ENCODE results near the gene CCNF.

Gene CCNF

DNA sequence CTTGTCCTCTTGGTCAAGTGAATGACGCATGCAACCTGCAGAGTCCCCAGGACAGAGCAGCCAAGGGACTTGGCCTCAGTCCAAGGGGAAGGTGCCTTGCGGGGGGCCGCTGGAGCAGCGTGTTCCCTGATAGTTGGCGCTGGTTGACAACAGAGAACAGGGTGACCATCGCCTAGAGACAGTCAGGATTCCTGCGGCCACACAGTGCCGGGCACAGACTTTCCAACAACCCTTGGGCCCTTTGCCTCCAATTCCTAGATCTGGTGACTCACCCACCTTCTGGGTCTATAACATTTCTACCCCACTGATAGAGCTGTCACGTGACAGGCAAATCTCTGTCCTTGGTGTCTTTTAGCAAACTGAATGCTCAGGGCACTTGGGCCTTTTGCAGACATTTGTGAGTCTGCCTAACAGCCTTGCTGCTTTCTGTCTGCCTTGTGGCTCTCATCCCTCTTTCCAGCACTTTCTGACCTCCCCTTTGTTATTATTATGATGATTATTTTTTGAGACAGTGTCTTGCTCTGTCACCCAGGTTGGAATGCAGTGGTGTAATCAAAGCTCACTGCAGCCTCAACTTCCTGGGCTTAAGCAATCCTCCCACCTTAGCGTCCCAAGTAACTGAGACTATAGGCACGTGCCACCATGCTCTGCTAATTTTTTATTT is 18.8 kb downstream of the CCNF start:
- no peak for TF ChIP-seq REST (IDR thresholded peaks at IDR 0.05; ENCODE audit: low read depth)
- no peak for TF ChIP-seq FOXM1 (IDR thresholded peaks at IDR 0.05; ENCODE audit: borderline replicate concordance, low read depth)
- no peak for TF ChIP-seq RAD21 (IDR thresholded peaks at IDR 0.05; ENCODE audit: low read depth)

DNA sequence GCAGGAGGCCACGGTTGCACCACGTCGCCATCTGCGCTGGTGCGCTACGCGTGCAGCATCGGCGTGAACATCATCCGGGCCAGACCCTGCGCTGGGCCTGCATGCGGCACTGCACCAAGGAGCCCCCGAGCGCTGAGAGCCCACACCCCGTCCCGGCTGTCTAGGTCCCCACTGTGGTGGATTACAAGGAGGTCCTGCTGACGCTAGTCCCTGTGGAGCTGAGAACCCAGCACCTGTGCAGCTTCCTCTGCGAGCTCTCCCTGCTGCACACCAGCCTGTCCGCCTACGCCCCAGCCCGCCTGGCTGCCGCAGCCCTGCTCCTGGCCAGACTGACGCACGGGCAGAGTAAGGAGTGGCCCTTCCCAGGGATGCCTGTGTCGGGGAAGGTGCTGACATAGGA is 19.9 kb downstream of the CCNF start:
- TF ChIP-seq CEBPB (IDR thresholded peaks at IDR 0.05), result no peak

GRCh38 chr16:2450535-2450934 is 21.3 kb downstream of the CCNF start:
- no peak for TF ChIP-seq USF1 (IDR thresholded peaks at IDR 0.05)
- TF ChIP-seq YY1 (IDR thresholded peaks at IDR 0.05; ENCODE audit: low read depth), result no peak
- no peak for TF ChIP-seq RAD21 (IDR thresholded peaks at IDR 0.05; ENCODE audit: low read depth)
- no peak for TF ChIP-seq MAX (IDR thresholded peaks at IDR 0.05)
- TF ChIP-seq TCF12 (IDR thresholded peaks at IDR 0.05; ENCODE audit: low read depth), result no peak

- TF ChIP-seq TCF12 (IDR thresholded peaks at IDR 0.05; ENCODE audit: low read depth) (no peak), FOXM1 (IDR thresholded peaks at IDR 0.05; ENCODE audit: borderline replicate concordance, low read depth) (no peak), EP300 (IDR thresholded peaks at IDR 0.05; ENCODE audit: borderline replicate concordance) (no peak), ZBTB7A (IDR thresholded peaks at IDR 0.05; ENCODE audit: low read depth) (no peak), MAX (IDR thresholded peaks at IDR 0.05) (no peak), TEAD4 (IDR thresholded peaks at IDR 0.05) (no peak), YY1 (IDR thresholded peaks at IDR 0.05; ENCODE audit: low read depth) (no peak), EGR1 (IDR thresholded peaks at IDR 0.05) (no peak), REST (IDR thresholded peaks at IDR 0.05; ENCODE audit: low read depth) (no peak), TAF1 (IDR thresholded peaks at IDR 0.05; ENCODE audit: low read depth) (no peak), CREB1 (IDR thresholded peaks at IDR 0.05; ENCODE audit: low read depth) (no peak), CEBPB (IDR thresholded peaks at IDR 0.05) (no peak), USF1 (IDR thresholded peaks at IDR 0.05) (no peak), RAD21 (IDR thresholded peaks at IDR 0.05; ENCODE audit: low read depth) (no peak), NFIC (IDR thresholded peaks at IDR 0.05) (no peak)
These were observed 21.7 kb downstream of the CCNF start for GRCh38 chr16:2450975-2451381.

DNA sequence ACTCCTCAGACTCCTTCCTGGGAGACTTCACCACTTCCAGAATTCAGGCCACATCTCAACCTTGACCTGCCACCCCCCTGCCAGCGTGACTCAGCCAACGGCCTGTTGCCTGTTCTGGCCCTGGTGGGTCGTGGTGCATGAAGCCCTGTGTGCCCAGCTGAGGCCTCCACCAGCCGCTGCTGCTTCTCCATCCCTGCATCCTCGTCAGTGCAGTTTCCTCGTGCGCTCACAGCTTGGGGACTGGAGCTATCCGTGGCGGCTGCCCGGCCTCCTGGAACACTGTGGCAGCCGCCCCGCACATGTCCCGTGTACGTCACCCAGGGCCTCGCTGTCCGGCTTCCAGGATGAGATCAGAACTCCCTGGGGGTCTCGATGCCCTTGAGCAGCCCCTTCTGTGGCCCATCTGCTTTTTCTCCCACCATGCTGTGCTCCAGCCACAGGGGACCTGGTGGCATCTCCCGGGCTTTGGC is 22.6 kb downstream of the CCNF start:
- TF ChIP-seq TCF12 (IDR thresholded peaks at IDR 0.05; ENCODE audit: low read depth), result no peak
- TF ChIP-seq CEBPB (IDR thresholded peaks at IDR 0.05), result no peak
- TF ChIP-seq NFIC (IDR thresholded peaks at IDR 0.05), result no peak
- TF ChIP-seq MAX (IDR thresholded peaks at IDR 0.05), result no peak
- no peak for TF ChIP-seq TAF1 (IDR thresholded peaks at IDR 0.05; ENCODE audit: low read depth)
- TF ChIP-seq USF1 (IDR thresholded peaks at IDR 0.05), result no peak
- TF ChIP-seq CREB1 (IDR thresholded peaks at IDR 0.05; ENCODE audit: low read depth), result no peak
- no peak for TF ChIP-seq REST (IDR thresholded peaks at IDR 0.05; ENCODE audit: low read depth)
- no peak for TF ChIP-seq ZBTB7A (IDR thresholded peaks at IDR 0.05; ENCODE audit: low read depth)
- TF ChIP-seq RAD21 (IDR thresholded peaks at IDR 0.05; ENCODE audit: low read depth), result no peak
- no peak for TF ChIP-seq TEAD4 (IDR thresholded peaks at IDR 0.05)
